Heart left ventricle (tissue), 16 donors: Measurements from ENCODE around the gene STAP2. TPM values are rescaled to one million over a fixed set of nuclear protein-coding genes. Genes with fewer than 3 reads are reported as not detected.

Experiments used
- ATAC-seq, 4 donors: fragments of 200-7000 bp; cut with Tn5 transposase; one replicate each; pipeline ENCODE4 v1.9.1; 2020 to 2022; ENCODE audit warnings: moderate library complexity in 4 of 4, mild to moderate bottlenecking in 3 of 4, moderate number of reproducible peaks in 1 of 4
- DNase-seq, 5 donors: peaks; one replicate each; pipeline ENCODE4 v3.0.0-alpha.2; 2020
- H3K27ac ChIP-seq, 12 donors: fragments of 200-600 bp; sonication (generic) in 4 of 12; one replicate each; pipeline versions ENCODE4 v1.5.0 to v1.8.0; 2016 to 2022; ENCODE audit warnings: mild to moderate bottlenecking in 2 of 12
- H3K27me3 ChIP-seq, 9 donors: fragments of 200-600 bp; sonication (generic) in 2 of 9; one replicate each; pipeline versions ENCODE4 v1.5.1 to v1.8.0; 2016 to 2022; ENCODE audit warnings: mild to moderate bottlenecking in 3 of 9
- H3K36me3 ChIP-seq, 9 donors: fragments of 200-600 bp; sonication (generic) in 2 of 9; one replicate each; pipeline versions ENCODE4 v1.5.0 to v1.8.0; 2018 to 2022; ENCODE audit warnings: mild to moderate bottlenecking in 2 of 9
- H3K4me1 ChIP-seq, 12 donors: fragments of 200-600 bp; sonication (generic) in 4 of 12; one replicate each; pipeline versions ENCODE4 v1.5.0 to v1.8.0; 2016 to 2022; ENCODE audit warnings: mild to moderate bottlenecking in 3 of 12
- H3K4me3 ChIP-seq, 12 donors: fragments of 200-600 bp; sonication (generic) in 4 of 12; one replicate each; pipeline versions ENCODE4 v1.5.0 to v1.8.0; 2017 to 2022; ENCODE audit warnings: mild to moderate bottlenecking in 9 of 12, moderate library complexity in 4 of 12
- H3K9me3 ChIP-seq, 12 donors: fragments of 200-600 bp; sonication (generic) in 4 of 12; one replicate each; pipeline versions ENCODE4 v1.5.0 to v1.8.0; 2016 to 2022; ENCODE audit warnings: mild to moderate bottlenecking in 1 of 12
- POLR2A ChIP-seq, 2 donors: fragments of 450-650 bp; IDR thresholded peaks; one replicate each; pipeline ENCODE4 v1.6.1; 2017; ENCODE audit warnings: antibody characterized with exemption in 2 of 2, mild to moderate bottlenecking in 2 of 2, moderate library complexity in 2 of 2
- WGBS, 4 donors: extraction: QIAGEN DNeasy Blood & Tissue Kit in 2 of 4; methylation state at CpG; one replicate each; pipeline versions ENCODE4 v1.1.5 to v1.1.7; 2013 to 2018; 5-methylcytosine and 5-hydroxymethylcytosine counted together
- intact Hi-C, 10 donors: fragments of 100-400 bp; cut with DNase I; formaldehyde crosslinking; loops; one replicate each; pipeline versions ENCODE4 v1.11.1 to v1.14.2; 2022
- polyA plus RNA-seq, 2 donors: library from polyadenylated mRNA; stranded (reverse); fragments of 200-250 nt; gene quantifications; one replicate each; pipeline ENCODE4 v1.2.3, GENCODE V29; 2013
- total RNA-seq, 9 donors: library from RNA; depleted of rRNA in 2 of 9; stranded (reverse); fragments of >200 nt in 2 of 9; fragmentation: NEBNext Ultra II Directional in 3 of 9; extraction: Animal tissue kit (Norgen Biotek cat#: 25700) in 3 of 9; gene quantifications; one replicate each; pipeline versions ENCODE4 v1.1.0 to v1.2.4, GENCODE V29; 2016 to 2023
- TF ChIP-seq, protein P1 (sequence below), 12 donors: fragments of 200-600 bp; sonication (generic) in 4 of 12; IDR thresholded peaks; one replicate each; pipeline versions ENCODE4 v1.5.0 to v1.8.0; 2018 to 2022; ENCODE audit warnings: antibody characterized with exemption in 12 of 12, mild to moderate bottlenecking in 5 of 12
- donor health status: ischemic (EF 13 %, LVEDD 7.1; RV severe dilation, severe dysfunction).
- donor health status: healthy with polysubstance abuse.
- donor health status: DM: no; HTN: yes; CAD: no.
- donor health status: DM: no; HTN: no; CAD: no.
- donor health status: ischemic (EF 25% LVEDD 6.9; RV normal size, moderate dysfunction).
- donor health status: ischemic (EF 25% LVEDD 5.7; RV mildly dilated, moderate dysfunction).
- donor health status: healthy.
- donor health status: DM: yes; HTN: yes; CAD: no.
- donor health status: ischemic (EF 35%, LVEDD 5.7; RV mildly dilated, moderate dysfunction).
- donor health status: nonischemic (EF 11% LVEDD 7.7; RV severe dilation, severe dysfunction).
- donor health status: DM: yes; HTN: yes; CAD: no.
- donor health status: PGD.
- donor health status: ischemic (EF 29% LVEDD 5.4; RV normal size, mild dysfunction).
- donor health status: nonischemic (EF 23%, LVEDD 6.1; RV moderate dilation, normal function).

Gene STAP2
- total and polyA plus RNA-seq, 11 donors = 0.67 to 14.2 (median 1.9) TPM

DNA sequence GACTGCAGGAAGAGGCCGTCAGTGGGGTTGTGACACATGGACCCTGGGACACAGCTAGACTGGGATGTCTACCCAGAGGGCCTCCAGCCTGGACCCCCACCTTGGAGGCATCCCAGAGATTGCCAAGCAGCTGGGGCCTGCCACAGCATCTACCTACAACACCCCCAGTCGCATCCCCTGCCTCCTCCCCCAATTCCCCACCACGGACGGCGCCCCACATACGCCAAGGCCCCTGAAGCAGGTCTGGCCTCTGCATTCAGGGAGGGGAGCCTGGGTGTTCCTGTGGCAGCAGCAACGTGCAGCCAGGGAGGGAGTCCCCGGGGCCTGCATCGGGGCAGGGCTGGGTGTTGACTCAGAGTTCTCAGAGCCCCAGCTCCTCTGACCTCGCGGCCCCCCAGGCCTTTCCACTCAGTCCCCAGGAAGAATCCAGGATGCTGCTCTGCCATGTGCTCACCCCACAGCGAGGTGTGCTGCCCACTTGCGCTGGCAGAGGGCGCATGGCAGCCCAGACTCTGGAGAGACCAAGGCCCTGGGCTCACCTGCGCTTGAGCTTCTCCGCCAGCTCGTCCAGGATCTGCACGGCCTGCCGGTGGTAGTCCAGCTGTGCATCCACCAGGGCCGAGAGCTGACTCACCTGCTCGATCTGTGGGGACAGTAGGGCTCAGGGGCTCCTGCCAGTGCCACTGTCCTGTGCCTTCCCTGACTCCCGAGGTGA, 24.4 kb upstream of the STAP2 start:
- 82 to 88% (median 87%) methylated on average over 9 to 22 of the region's 22 CpGs for WGBS, 4 donors
- H3K4me3 ChIP-seq = no peak overlapping the region
- intact Hi-C loops = no loop called here
- ATAC-seq (no peak), DNase-seq (no peak)
- no peaks in the 10 kb centered on the region for H3K9me3 ChIP-seq
- TF ChIP-seq, protein P1, sequence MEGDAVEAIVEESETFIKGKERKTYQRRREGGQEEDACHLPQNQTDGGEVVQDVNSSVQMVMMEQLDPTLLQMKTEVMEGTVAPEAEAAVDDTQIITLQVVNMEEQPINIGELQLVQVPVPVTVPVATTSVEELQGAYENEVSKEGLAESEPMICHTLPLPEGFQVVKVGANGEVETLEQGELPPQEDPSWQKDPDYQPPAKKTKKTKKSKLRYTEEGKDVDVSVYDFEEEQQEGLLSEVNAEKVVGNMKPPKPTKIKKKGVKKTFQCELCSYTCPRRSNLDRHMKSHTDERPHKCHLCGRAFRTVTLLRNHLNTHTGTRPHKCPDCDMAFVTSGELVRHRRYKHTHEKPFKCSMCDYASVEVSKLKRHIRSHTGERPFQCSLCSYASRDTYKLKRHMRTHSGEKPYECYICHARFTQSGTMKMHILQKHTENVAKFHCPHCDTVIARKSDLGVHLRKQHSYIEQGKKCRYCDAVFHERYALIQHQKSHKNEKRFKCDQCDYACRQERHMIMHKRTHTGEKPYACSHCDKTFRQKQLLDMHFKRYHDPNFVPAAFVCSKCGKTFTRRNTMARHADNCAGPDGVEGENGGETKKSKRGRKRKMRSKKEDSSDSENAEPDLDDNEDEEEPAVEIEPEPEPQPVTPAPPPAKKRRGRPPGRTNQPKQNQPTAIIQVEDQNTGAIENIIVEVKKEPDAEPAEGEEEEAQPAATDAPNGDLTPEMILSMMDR (IDR thresholded peaks at IDR 0.05) = no peak
- no peak for TF ChIP-seq POLR2A (IDR thresholded peaks at IDR 0.05)
- H3K4me1 ChIP-seq = peaks cover 0 to 11% (median 6%) of the 10 kb centered on the region in 12 donors
- no peaks in the 10 kb centered on the region for H3K27me3 ChIP-seq
- H3K36me3 ChIP-seq = peaks cover 0 to 94% (median 67%) of the 10 kb centered on the region in 9 donors
- no peak overlapping the region for H3K27ac ChIP-seq

DNA sequence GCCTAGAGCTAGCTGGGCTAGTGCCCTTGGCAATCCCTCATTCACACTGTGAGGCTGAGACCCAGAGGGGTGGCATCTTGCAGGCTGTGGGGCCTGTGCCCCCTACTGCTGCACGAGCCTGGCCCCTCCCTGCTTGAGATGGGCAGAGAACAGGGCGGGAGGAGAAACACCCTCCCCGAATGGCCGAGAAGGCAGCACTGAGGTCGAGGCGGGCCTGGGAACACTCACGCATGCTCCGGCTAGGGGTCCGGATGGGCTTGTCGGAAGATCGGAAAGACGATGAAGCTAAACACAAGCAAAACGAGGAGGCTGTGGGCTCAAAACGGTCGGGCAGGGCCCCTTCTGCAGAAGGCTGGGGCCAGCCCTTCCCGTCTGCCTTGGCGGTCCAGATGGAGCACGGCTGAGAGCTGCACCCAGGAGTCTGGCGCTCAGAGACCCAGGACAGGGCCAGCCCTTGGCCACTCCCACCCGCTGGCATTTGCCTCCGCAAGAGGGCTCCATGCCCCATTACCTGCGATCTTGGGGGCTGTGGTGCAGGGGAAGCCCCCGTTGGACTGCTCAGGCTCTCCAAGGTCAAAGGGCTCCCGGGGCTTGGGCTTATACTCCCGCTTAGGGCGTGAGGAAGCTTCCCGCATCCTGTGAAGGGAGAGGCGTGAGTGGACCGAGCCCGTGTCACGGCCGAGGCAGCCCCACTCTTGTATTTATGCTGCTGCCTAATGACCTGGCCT, 23.6 kb upstream of the STAP2 start:
- no peak overlapping the region for H3K4me3 ChIP-seq
- 85 to 92% (median 88%) methylated on average over 19 to 32 of the region's 32 CpGs for WGBS, 4 donors
- intact Hi-C loops = no loop called here
- no peak for TF ChIP-seq POLR2A (IDR thresholded peaks at IDR 0.05)
- TF ChIP-seq, protein P1 (IDR thresholded peaks at IDR 0.05) = no peak
- no peaks in the 10 kb centered on the region for H3K27me3 ChIP-seq
- H3K27ac ChIP-seq = no peak overlapping the region
- peaks cover 0 to 92% (median 68%) of the 10 kb centered on the region in 9 donors for H3K36me3 ChIP-seq
- H3K9me3 ChIP-seq = no peaks in the 10 kb centered on the region
- DNase-seq (no peak), ATAC-seq (no peak)
- peaks cover 0 to 3% (median 0%) of the 10 kb centered on the region in 12 donors for H3K4me1 ChIP-seq

DNA sequence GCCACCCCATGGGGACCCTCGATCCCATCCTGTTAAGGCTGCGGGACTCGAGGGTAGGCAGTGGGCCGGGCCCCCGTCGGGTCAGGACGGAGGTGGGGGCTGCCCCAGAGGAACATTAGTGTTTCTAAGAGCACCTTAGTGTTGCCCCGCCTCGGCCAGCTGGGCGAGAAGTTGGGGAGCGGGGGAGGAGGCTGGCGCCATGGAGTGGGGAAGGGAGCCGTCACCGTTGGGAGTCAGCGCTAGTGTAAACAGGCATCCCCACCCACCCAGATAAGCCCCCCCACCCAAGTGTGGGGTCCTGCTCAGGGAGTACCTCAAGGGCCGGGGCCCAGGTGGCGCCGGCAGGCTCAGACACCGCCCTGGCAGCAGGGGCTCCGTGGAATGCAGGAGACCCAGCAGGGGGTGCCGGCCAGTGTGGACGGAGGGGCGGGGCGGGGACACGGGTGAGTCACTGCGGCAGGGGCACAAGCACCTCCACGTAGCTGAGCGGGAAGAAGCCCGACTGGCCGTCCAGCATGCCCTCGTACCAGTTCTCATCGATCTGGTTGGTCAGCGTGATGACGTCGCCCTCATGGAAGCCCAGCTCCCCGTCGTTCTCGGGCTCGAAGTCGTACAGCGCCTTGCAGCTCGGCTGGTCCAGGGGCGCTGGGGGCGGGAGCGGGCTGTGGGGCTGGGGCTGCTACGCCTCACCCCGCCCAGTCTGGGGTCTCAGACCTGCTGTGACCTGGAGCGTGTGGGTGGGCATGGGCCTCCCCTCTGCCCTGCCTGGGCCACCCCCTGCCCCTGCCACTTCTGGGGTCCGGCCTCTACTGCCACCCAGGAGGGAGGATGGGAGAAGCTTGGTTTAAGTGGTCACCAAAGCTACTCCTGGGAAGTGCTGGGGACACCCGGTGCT, 22.8 kb upstream of the STAP2 start:
- Histone ChIP-seq H3K27ac (no peak overlapping the region), H3K4me1 (no peaks in the 10 kb centered on the region), H3K4me3 (no peak overlapping the region), H3K27me3 (no peaks in the 10 kb centered on the region), H3K36me3 (peaks cover 0 to 85% (median 65%) of the 10 kb centered on the region in 9 donors), H3K9me3 (no peaks in the 10 kb centered on the region)
- DNase-seq (no peak), ATAC-seq (no peak)
- WGBS, 4 donors = 89 to 94% (median 92%) methylated on average over 34 to 50 of the region's 50 CpGs
- intact Hi-C loops = no loop called here
- TF ChIP-seq, protein P1 (IDR thresholded peaks at IDR 0.05) = no peak
- no peak for TF ChIP-seq POLR2A (IDR thresholded peaks at IDR 0.05)
